Trophoblast cell (in vitro differentiated cells and primary cell): ENCODE data around the gene ANTXR1.

Experiments used
- DNase-seq, 2 donors: peaks; one replicate each; pipeline ENCODE4 v3.0.0-alpha.2; 2016
- H2AFZ ChIP-seq: 2 replicates; pipeline ENCODE4 v1.6.1; 2013; ENCODE audit warnings: low read length, moderate library complexity, mild to moderate bottlenecking; ENCODE audit not compliant: insufficient read depth, poor library complexity
- H2AK5ac ChIP-seq: 2 replicates; pipeline ENCODE4 v1.6.1; 2013; ENCODE audit warnings: mild to moderate bottlenecking, low read length
- H2BK120ac ChIP-seq: 2 replicates; pipeline ENCODE4 v1.6.1; 2013; ENCODE audit warnings: low read length, mild to moderate bottlenecking, moderate library complexity; ENCODE audit not compliant: insufficient read depth, poor library complexity
- H2BK12ac ChIP-seq: 2 replicates; pipeline ENCODE4 v1.6.1; 2013; ENCODE audit warnings: mild to moderate bottlenecking, low read length, moderate library complexity
- H2BK5ac ChIP-seq: 2 replicates; pipeline ENCODE4 v1.6.1; 2013; ENCODE audit warnings: low read length, low read depth, moderate library complexity, mild to moderate bottlenecking; ENCODE audit not compliant: poor library complexity
- H3K14ac ChIP-seq: 2 replicates; pipeline ENCODE4 v1.6.1; 2013; ENCODE audit warnings: mild to moderate bottlenecking, low read length
- H3K18ac ChIP-seq: 2 replicates; pipeline ENCODE4 v1.6.1; 2013; ENCODE audit warnings: mild to moderate bottlenecking, low read length
- H3K23ac ChIP-seq: 2 replicates; pipeline ENCODE4 v1.6.1; 2013; ENCODE audit warnings: low read length
- H3K27ac ChIP-seq: 2 replicates; pipeline ENCODE4 v1.5.1; 2013; ENCODE audit warnings: low read depth, mild to moderate bottlenecking, inconsistent platforms, low read length, moderate library complexity
- H3K27me3 ChIP-seq: 2 replicates; pipeline ENCODE4 v1.6.1; 2013; ENCODE audit warnings: inconsistent platforms, mild to moderate bottlenecking, low read length, moderate library complexity; ENCODE audit not compliant: insufficient read depth
- H3K36me3 ChIP-seq, 2 experiments: 1 replicate in 1 of 2; 2 replicates in 1 of 2; pipeline ENCODE4 v1.6.1; 2013; ENCODE audit warnings: low read length in 2 of 2, mild to moderate bottlenecking in 2 of 2, moderate library complexity in 1 of 2; ENCODE audit not compliant: insufficient read depth in 2 of 2, control insufficient read depth in 1 of 2
- H3K4ac ChIP-seq: 2 replicates; pipeline ENCODE4 v1.6.1; 2013; ENCODE audit warnings: low read depth, mild to moderate bottlenecking, low read length, moderate library complexity
- H3K4me1 ChIP-seq, 2 experiments: 1 replicate in 1 of 2; 2 replicates in 1 of 2; pipeline ENCODE4 v1.6.1; 2013; ENCODE audit warnings: low read length in 2 of 2, mild to moderate bottlenecking in 2 of 2, moderate library complexity in 1 of 2; ENCODE audit not compliant: insufficient read depth in 2 of 2, control insufficient read depth in 1 of 2
- H3K4me2 ChIP-seq: 2 replicates; pipeline ENCODE4 v1.6.1; 2013; ENCODE audit warnings: inconsistent platforms, mild to moderate bottlenecking, low read length, moderate library complexity
- H3K4me3 ChIP-seq: 2 replicates; pipeline ENCODE4 v1.5.1; 2013; ENCODE audit warnings: mild to moderate bottlenecking, low read depth, low read length, inconsistent platforms
- H3K79me1 ChIP-seq: one replicate; pipeline ENCODE4 v1.6.1; 2013; ENCODE audit warnings: low read length
- H3K79me2 ChIP-seq: 2 replicates; pipeline ENCODE4 v1.6.1; 2013; ENCODE audit warnings: low read length, mild to moderate bottlenecking; ENCODE audit not compliant: control insufficient read depth, insufficient read depth, poor library complexity
- H3K9ac ChIP-seq: 2 replicates; pipeline ENCODE4 v1.6.1; 2013; ENCODE audit warnings: mild to moderate bottlenecking, low read length
- H3K9me3 ChIP-seq: 2 replicates; pipeline ENCODE4 v1.6.1; 2013; ENCODE audit warnings: low read depth, mild to moderate bottlenecking, control low read depth, inconsistent platforms, low read length; ENCODE audit not compliant: insufficient read depth
- H4K12ac ChIP-seq: 2 replicates; pipeline ENCODE4 v1.6.1; 2013; ENCODE audit warnings: low read depth, mild to moderate bottlenecking, low read length, moderate library complexity
- H4K8ac ChIP-seq: 2 replicates; pipeline ENCODE4 v1.6.1; 2013; ENCODE audit warnings: low read depth, mild to moderate bottlenecking, low read length, moderate library complexity
- H4K91ac ChIP-seq: one replicate; pipeline ENCODE4 v1.6.1; 2013; ENCODE audit warnings: low read depth, mild to moderate bottlenecking, low read length, moderate library complexity
- WGBS: extraction: QIAGEN DNeasy Blood & Tissue Kit; methylation state at CpG from one replicate; pipeline ENCODE4 v1.1.7; 2013; ENCODE audit warnings: missing lambda C conversion rate; ENCODE audit not compliant: insufficient read length, insufficient coverage; ENCODE audit errors: extremely low coverage; 5-methylcytosine and 5-hydroxymethylcytosine counted together

The ANTXR1 gene

GRCh38 chr2:69114534-69114933 is 101.6 kb downstream of the ANTXR1 start:
- Histone ChIP-seq H4K12ac (no peak overlapping the region), H3K79me2 (no peaks in the 10 kb centered on the region), H2BK120ac (no peak overlapping the region), H4K91ac (no peak overlapping the region), H3K9me3 (peaks cover 2% of the 10 kb centered on the region), H2AK5ac (no peak overlapping the region), H3K9ac (no peak overlapping the region), H2BK12ac (no peak overlapping the region), H3K4me3 (no peak overlapping the region), H3K79me1 (no peaks in the 10 kb centered on the region), H3K23ac (no peak overlapping the region), H4K8ac (no peak overlapping the region), H3K4ac (no peak overlapping the region), H3K14ac (no peak overlapping the region), H3K27me3 (no peaks in the 10 kb centered on the region), H2AFZ (no peak overlapping the region), H3K18ac (no peak overlapping the region), H3K4me1 (peaks cover 3 to 6% of the 10 kb centered on the region in 2 experiments), H3K36me3 (peaks cover 0 to 2% of the 10 kb centered on the region in 2 experiments), H2BK5ac (no peak overlapping the region), H3K4me2 (no peak overlapping the region), H3K27ac (no peak overlapping the region)
- no peak for DNase-seq
- no CpG with 5 or more reads among the region's 1 CpG for WGBS

GRCh38 chr2:69116438-69116837 is 103.5 kb downstream of the ANTXR1 start:
- H4K12ac ChIP-seq = no peak overlapping the region
- no peak overlapping the region for H3K4me3 ChIP-seq
- peaks cover 0 to 2% of the 10 kb centered on the region in 2 experiments for H3K36me3 ChIP-seq
- no peak overlapping the region for H2BK120ac ChIP-seq
- H3K23ac ChIP-seq = no peak overlapping the region
- no CpG with 5 or more reads among the region's 4 CpGs for WGBS
- no peak overlapping the region for H4K91ac ChIP-seq
- H2BK5ac ChIP-seq = no peak overlapping the region
- H2BK12ac ChIP-seq = no peak overlapping the region
- H3K27ac ChIP-seq = no peak overlapping the region
- no peaks in the 10 kb centered on the region for H3K79me1 ChIP-seq
- no peaks in the 10 kb centered on the region for H3K27me3 ChIP-seq
- H3K14ac ChIP-seq = no peak overlapping the region
- H3K4me2 ChIP-seq = no peak overlapping the region
- H3K79me2 ChIP-seq = no peaks in the 10 kb centered on the region
- DNase-seq = no peak
- no peak overlapping the region for H2AK5ac ChIP-seq
- no peak overlapping the region for H3K4ac ChIP-seq
- H3K4me1 ChIP-seq = peaks cover 6 to 9% of the 10 kb centered on the region in 2 experiments
- H4K8ac ChIP-seq = no peak overlapping the region
- no peak overlapping the region for H3K9ac ChIP-seq
- H3K18ac ChIP-seq = no peak overlapping the region
- H3K9me3 ChIP-seq = peaks cover 2% of the 10 kb centered on the region
- no peak overlapping the region for H2AFZ ChIP-seq

GRCh38 chr2:69118609-69119008 is 105.6 kb downstream of the ANTXR1 start:
- H3K14ac ChIP-seq = no peak overlapping the region
- H2BK5ac ChIP-seq = no peak overlapping the region
- no peak overlapping the region for H2AK5ac ChIP-seq
- H3K4ac ChIP-seq = no peak overlapping the region
- H3K4me2 ChIP-seq = no peak overlapping the region
- no peak overlapping the region for H3K4me3 ChIP-seq
- no peak overlapping the region for H2BK120ac ChIP-seq
- H3K79me2 ChIP-seq = no peaks in the 10 kb centered on the region
- H2BK12ac ChIP-seq = no peak overlapping the region
- no peak overlapping the region for H2AFZ ChIP-seq
- H3K9me3 ChIP-seq = peaks cover 2% of the 10 kb centered on the region
- no peak for DNase-seq
- H3K27ac ChIP-seq = no peak overlapping the region
- H4K91ac ChIP-seq = no peak overlapping the region
- H3K27me3 ChIP-seq = no peaks in the 10 kb centered on the region
- peaks cover 0 to 6% of the 10 kb centered on the region in 2 experiments for H3K36me3 ChIP-seq
- H3K9ac ChIP-seq = no peak overlapping the region
- H4K8ac ChIP-seq = no peak overlapping the region
- no peak overlapping the region for H3K18ac ChIP-seq
- no CpG with 5 or more reads among the region's 13 CpGs for WGBS
- H3K79me1 ChIP-seq = no peaks in the 10 kb centered on the region
- H3K23ac ChIP-seq = no peak overlapping the region
- no peak overlapping the region for H4K12ac ChIP-seq
- H3K4me1 ChIP-seq = peaks cover 4 to 5% of the 10 kb centered on the region in 2 experiments

- no peak overlapping the region for H2BK5ac ChIP-seq
- no peak for DNase-seq
- H3K27ac ChIP-seq = no peak overlapping the region
- peaks cover 2% of the 10 kb centered on the region for H3K9me3 ChIP-seq
- no peak overlapping the region for H4K91ac ChIP-seq
- H3K27me3 ChIP-seq = no peaks in the 10 kb centered on the region
- no peak overlapping the region for H2BK12ac ChIP-seq
- no peak overlapping the region for H2AK5ac ChIP-seq
- H2BK120ac ChIP-seq = no peak overlapping the region
- no peak overlapping the region for H4K12ac ChIP-seq
- no peak overlapping the region for H3K23ac ChIP-seq
- H3K79me1 ChIP-seq = no peaks in the 10 kb centered on the region
- H3K4me3 ChIP-seq = no peak overlapping the region
- H3K4me2 ChIP-seq = no peak overlapping the region
- H2AFZ ChIP-seq = no peak overlapping the region
- no peak overlapping the region for H4K8ac ChIP-seq
- H3K4ac ChIP-seq = no peak overlapping the region
- H3K14ac ChIP-seq = no peak overlapping the region
- H3K36me3 ChIP-seq = peaks cover 0 to 6% of the 10 kb centered on the region in 2 experiments
- H3K18ac ChIP-seq = no peak overlapping the region
- H3K4me1 ChIP-seq = peaks cover 4 to 5% of the 10 kb centered on the region in 2 experiments
- H3K9ac ChIP-seq = no peak overlapping the region
- H3K79me2 ChIP-seq = no peaks in the 10 kb centered on the region
- no CpG with 5 or more reads among the region's 16 CpGs for WGBS
These were observed 106.3 kb downstream of the ANTXR1 start for GRCh38 chr2:69119104-69119894.
